EL (cell line): ENCODE results near the gene PRKCZ.

Experiments
- DNase-seq: peaks from one replicate; pipeline ENCODE4 v3.0.0-alpha.2; 2016

PRKCZ gene

GRCh38 chr1:2025491-2025981 lies 24.7 kb upstream of the PRKCZ start:
- DNase-seq: no peak

DNA sequence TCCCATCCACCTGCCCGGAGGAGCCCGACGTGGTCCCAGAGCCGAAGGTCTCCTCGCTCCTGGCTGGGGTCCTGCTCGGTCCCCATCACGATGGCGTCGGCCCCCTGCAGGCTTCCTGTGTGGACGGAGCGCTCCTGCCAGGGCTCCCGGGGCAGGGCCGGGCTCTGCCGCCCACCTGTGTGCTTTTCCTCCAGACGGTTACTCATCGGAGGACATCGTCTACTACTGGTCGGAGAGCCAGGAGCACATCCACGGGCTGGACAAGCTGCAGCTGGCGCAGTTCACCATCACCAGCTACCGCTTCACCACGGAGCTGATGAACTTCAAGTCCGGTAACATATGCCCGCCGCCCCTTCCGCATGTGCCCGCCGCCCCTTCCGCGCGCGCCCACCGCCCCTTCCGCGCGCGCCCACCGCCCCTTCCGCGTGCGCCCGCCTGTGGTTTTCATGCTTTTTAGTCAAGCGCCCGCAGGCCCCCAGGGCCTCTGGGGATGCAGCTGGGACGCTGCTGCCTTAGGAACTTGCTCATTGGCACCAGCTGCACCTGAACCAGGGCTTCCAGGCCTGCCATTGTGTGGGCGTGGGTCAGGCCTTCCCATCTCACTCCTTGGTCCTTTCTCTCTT lies 22.1 kb upstream of the PRKCZ start:
- no peak for DNase-seq

DNA sequence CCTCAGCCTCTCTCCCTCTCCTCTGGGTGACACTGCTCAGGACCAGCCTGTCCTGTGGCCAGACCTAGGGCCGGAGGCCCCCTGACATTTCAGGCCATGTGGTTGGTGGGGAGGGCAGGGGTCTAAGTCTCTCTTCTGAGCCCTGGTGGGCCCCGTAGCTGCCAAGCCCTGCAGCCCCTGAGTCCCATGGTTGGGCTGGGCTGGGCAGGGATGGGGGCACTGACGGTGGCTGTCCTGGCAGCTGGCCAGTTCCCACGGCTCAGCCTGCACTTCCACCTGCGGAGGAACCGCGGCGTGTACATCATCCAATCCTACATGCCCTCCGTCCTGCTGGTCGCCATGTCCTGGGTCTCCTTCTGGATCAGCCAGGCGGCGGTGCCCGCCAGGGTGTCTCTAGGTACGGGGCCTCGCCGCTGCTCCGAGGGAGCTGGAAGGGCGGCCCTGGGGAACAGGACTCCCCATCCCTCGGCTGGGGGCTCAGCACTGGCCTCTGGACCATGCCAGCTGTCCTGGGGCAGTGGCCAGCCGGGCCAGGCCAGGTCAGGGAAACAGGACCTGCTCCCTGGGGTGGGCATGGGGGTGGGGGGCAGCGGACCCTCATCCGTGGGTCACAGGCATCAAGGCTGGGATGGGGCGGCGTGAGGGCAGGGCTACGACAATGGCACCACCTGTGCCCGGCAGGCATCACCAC lies 21.2 kb upstream of the PRKCZ start:
- no peak for DNase-seq

GRCh38 chr1:2029561-2029960 lies 20.6 kb upstream of the PRKCZ start:
- DNase-seq: no peak

- DNase-seq: no peak
Observed at GRCh38 chr1:2030076-2030871, 19.9 kb upstream of the PRKCZ start.

DNA sequence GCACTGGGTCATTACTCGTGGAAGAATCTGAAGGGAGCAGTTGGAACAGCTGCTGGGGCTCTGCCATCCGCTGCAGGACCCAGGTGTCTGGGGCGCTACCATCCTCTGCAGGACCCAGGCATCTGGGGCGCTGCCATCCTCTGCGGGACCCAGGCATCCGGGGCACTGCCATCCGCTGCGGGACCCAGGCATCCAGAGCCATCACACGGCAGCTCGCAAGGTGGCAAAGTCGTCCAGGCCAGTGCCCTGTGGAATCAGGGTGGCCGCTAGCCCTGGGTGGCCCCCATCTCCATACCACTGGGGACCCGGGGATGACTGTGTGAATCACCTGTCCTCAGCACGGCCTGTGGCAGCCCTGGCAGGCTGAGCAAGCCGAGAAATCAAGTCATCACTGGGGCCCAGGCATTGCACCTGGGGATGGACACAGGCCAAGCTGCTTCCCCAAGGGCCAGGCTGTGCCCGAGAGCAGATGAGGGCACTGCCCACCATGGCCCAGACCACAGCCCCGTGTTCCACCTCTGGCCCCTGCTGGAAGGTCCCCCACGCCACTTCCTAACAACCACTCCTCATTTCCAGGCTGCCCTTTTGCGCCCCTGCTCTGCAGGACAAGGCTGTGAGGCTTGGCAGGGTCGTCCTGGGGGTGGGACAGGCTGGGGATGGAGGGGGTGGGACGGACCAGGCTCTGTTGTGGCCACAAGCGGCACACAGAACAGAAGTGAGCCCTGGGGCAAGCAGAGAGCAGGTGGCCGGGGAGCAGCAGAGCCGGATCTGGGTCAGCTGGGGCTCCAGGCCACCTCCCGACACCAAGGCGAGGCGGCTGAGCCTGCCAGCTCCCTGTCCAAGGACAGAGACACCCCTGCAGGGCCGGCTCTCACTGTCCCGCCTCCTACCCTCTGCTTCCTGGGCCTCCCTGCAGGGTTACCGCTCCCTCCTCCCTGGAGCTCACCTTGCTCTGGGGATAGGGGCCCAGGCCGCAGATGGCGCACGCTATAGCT lies 18.4 kb upstream of the PRKCZ start:
- DNase-seq: no peak

GRCh38 chr1:2032737-2033136 lies 17.5 kb upstream of the PRKCZ start:
- no peak for DNase-seq

- no peak for DNase-seq
Observed at GRCh38 chr1:2033165-2033564, 17.0 kb upstream of the PRKCZ start.

- DNase-seq: no peak
Observed at GRCh38 chr1:2036287-2036686, 13.9 kb upstream of the PRKCZ start.

GRCh38 chr1:2037314-2037979 lies 12.8 kb upstream of the PRKCZ start:
- no peak for DNase-seq

GRCh38 chr1:2038229-2038628 lies 12.0 kb upstream of the PRKCZ start:
- DNase-seq: no peak

GRCh38 chr1:2039251-2039650 lies 11.0 kb upstream of the PRKCZ start:
- no peak for DNase-seq

DNA sequence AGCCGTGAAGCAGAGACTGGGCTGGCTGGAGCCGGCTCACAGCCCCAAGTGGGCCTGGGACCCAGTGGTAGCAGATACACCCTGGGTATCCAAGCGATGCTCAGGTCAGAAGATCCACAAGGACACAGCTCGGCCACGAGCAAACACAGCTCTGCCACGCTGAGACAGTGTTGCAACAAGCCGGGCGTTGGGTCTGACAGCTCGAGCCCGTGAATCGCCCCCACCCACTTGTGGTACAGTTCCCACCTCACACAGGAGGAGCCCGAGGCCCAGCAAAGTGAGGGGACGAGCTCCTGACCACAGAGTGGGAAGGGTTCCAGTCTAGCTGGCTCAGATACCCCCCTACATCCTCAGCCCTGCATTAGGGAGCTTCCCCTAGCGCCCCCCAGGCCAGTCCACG lies 8.9 kb upstream of the PRKCZ start:
- no peak for DNase-seq

GRCh38 chr1:2041887-2042286 lies 8.3 kb upstream of the PRKCZ start:
- no peak for DNase-seq

GRCh38 chr1:2042830-2043773 lies 7.1 kb upstream of the PRKCZ start:
- DNase-seq: no peak

DNA sequence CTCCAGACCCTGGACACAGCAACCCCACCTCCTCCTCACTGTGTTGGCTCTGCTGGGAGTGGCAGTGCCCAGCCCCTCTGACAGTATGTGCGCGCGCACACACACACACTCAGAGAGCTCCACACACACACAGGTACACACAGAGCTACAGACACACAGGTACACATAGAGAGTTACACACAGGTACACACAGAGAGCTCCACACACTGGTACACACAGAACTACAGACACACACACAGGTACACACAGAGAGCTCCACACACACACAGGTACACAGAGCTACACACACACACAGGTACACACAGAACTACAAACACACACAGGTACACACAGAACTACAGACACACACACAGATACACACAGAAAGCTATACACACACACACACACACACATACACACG lies 6.3 kb upstream of the PRKCZ start:
- DNase-seq: no peak

GRCh38 chr1:2044510-2045319 lies 5.5 kb upstream of the PRKCZ start:
- DNase-seq: peak; percentile 63

DNA sequence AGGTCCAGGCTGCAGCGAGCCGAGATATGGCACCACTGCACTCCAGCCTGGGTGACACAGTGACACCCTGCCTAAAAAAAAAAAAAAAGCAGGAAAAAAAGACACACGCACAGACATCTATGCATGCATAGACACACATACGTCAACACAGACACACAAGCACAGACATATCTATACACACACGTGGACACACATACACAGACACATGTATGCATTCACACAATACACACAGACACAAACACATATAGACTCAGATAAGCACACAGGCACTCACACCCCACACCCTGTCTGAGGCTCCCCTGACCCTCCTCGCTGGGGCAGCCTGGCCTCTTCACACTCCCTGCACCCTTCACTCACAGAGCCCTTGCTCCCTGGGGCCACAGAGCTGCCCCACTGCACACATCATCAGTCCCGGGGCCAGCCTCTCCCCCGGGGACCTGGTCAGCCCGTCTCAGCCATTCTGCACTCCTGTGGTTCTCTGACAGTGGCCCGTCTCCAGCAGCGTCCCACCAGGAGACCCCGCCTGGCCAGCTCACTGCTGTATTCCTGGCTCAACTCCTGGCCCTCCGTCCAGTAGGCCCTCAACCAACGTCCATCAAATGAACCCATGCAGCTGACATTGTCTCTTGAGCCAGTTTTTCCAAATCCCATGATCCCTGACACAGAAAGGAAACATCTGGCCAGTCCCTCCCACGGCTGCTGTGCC lies 4.6 kb upstream of the PRKCZ start:
- no peak for DNase-seq

- no peak for DNase-seq
Observed at GRCh38 chr1:2046174-2046917, 3.9 kb upstream of the PRKCZ start.
